Glomerular visceral epithelial cell (primary cell): ENCODE measurements around the gene CELF1.

Source experiments
- DNase-seq: peaks from one replicate; pipeline ENCODE4 v3.0.0-alpha.2; 2016; ENCODE audit errors: extremely low spot score

CELF1 gene

DNA sequence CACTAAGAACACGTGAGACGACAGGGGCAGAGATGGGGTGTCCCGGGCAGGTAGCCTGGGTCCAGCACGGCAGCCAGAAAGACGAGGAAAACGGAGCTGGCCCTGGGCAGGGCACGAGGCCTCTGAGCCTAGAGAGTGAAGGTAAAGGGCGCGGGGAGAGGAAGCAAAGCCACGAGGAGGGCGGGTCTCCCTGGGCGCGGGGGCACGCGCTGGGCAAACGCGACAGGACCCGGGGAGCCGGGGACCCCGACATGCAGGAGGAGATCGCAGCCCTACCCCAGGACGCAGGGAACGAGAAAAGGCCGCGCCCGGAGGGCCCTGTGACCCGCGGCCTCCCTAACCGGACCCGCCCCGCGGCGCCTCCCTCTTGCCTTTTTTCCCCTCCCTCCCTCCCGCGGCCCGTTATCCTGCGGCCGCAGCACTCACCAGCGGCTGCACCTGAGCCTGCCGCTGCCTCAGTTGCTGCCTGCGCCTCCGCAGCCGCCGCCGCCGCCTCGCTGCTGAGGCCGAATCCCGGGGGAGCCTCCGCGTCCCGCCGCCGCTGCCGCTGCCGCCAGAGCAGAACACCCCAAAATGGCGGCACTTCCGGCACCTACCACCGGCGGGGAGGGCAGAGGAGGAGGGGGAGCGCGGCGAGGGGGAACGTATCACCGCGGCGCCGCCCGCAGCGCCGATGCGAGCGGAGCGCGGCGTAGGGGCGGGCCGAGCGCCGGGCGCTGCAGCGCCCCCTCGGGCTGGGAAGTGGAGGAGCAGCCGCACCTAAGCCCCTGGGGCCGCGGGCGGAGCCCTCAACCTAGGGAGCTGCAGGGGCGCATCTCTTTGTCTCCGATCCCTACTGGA lies at the start of gene CELF1:
Gene CELF1 (minus strand): TSS at position 567 of the 840 bp plus-strand sequence. CDS start 53,609 bp downstream, outside the sequence.
- peak; percentile 92 for DNase-seq

DNA sequence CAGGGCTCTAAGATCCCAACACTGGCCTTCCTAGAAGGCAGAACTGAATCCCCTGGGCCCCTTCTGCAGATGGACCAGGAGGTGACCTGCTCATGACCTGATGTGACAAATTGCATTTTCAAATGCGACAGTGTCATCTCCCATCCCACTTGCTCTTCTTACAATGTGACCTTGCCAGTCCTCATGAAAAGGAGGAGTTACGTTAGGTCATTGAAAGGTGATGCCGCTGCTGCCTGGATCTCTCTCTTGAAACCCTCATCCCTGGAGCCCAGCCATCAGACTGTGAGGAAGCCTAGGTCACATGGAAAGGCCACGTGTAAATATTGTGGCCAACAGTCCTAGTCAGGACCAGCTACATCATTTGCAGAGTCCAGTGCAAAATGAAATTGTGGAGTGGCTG lies 47.0 kb upstream of the CELF1 start:
- DNase-seq, result no peak

- no peak for DNase-seq
Observed at GRCh38 chr11:47595967-47596366, 43.0 kb upstream of the CELF1 start.

GRCh38 chr11:47595029-47595428 lies 42.1 kb upstream of the CELF1 start:
- DNase-seq, result no peak

DNA sequence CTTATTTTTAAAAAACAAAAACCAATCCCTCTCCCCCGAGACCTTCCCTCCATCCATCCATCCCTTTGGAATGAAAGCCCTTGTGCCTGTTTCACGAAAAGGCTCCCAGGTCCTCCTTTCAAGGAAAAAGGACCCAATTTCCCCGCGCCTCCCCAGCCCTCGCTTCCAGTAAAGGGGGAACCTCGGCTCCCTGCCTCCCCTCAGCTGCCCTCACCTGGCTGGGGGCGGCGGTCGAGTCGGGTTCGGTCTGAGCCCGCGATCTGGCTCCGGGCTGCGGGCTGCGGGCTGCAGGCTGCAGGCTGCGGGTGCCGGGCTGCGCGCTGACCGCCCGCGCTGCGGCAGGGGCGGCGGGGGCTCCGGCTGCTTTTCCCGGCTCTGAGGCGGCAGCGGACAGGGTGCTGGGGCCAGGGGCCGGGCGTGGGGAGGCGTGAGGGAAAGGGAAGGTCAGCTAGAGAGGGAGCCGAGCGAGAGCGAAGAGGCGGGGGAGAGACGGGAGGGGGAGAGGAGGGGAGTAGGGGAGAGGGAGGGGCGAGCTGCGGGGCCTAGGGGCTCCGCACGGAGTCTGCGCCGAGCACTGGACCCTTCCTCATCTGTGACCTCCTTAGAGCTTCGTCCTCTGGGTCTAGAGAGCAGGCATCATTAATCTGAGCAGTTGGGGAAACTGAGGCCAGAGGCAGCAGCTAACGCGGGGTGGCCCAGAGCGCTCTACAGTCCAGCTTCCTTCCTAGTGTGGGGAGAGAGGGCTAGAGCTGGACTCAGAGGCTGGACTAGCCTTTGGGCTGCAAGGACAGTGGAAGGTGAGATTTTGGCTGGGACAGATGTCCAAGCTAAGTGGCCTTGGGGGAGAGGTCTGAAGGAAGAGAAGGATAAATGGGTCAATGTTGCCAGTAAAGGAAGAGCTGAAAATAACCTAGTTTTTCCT lies 41.3 kb upstream of the CELF1 start, which contains the start of gene C1QTNF4:
Gene C1QTNF4 (minus strand): TSS at position 478 of the 922 bp plus-strand sequence. CDS start 3,601 bp downstream, outside the sequence.
- DNase-seq, result no peak

DNA sequence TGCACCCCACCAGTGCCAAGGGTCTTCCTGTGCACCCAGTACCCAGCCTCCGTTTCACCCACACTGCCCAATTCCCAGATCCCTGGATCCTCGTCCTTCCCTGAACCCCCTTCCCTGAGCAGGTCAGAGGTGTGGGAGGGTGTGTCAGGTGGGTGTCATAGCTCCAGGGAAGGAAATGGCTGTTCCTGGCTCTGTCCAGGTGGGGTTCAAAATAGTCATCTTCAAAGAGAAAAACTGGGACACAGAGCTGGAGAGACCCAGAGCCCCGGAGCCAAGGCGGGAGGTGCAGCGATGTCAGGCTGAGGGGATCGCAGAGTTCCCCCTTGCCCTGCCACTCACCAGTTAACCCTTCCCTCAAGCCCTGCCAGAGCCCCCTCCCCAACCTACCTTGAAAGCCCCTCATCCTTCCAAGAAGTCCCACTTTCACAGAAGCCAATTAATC lies 40.6 kb upstream of the CELF1 start:
- DNase-seq, result no peak

DNA sequence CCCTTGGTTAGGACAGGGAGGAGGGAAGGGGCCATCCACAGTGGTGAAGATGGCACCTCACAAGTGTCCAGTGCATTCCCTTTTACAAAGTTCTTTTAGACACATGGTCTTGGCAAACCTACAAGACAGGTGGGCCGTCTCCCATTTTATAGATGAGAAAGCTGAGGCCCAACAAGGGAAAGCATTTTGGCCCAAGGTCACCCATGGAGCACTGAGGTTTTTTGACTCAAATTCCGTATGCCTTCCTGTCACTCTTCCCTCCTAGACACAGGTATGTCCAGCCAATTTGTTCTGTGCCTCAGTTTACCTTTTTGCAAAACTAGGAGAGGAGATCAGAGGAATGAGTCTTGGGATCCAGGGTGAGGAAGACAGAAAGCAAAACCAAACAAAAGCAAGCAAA lies 40.0 kb upstream of the CELF1 start:
- no peak for DNase-seq

GRCh38 chr11:47592251-47592650 lies 39.3 kb upstream of the CELF1 start:
- DNase-seq, result no peak

- no peak for DNase-seq
Observed at GRCh38 chr11:47591764-47592163, 38.8 kb upstream of the CELF1 start.

- DNase-seq, result no peak
Observed at GRCh38 chr11:47589977-47590861, 37.3 kb upstream of the CELF1 start.

GRCh38 chr11:47589584-47589976 lies 36.6 kb upstream of the CELF1 start:
- DNase-seq, result no peak

- DNase-seq, result no peak
Observed at GRCh38 chr11:47589118-47589517, 36.2 kb upstream of the CELF1 start.

GRCh38 chr11:47587723-47588326 lies 34.9 kb upstream of the CELF1 start:
- DNase-seq, result no peak

DNA sequence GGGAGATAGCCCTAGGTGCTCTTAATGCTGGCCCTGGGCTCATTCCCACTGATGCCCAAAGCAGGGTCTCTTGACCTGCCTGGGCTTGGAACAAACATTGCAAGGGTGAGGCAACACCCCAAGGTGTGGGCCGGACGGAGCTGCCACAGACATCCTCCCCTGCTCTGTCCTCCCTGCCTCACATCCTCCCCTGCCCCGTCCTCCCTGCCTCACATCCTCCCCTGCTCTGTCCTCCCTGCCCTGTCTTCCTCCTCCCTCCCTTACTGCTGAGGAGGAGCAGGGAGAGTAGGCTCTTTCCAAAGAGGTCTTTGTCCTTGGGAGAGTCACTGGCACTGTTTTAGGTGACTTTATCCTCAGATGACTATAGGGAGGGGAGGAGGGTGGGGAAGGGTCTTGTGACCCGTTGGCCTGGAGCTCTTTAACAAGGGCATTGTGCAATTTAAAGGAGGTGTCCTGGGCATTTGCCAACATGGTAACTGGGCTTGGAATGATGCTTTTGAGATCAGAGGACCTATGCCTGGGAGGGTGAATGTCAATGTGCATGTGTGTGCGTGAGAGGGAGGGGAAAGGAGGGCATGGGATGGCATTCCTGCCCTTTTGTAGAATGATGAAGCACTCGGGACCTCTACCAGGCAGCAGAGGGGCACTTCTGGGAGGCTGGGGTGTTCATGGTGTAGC lies 34.2 kb upstream of the CELF1 start:
- DNase-seq, result no peak

GRCh38 chr11:47586098-47586855 lies 33.3 kb upstream of the CELF1 start, which contains the start of gene FAM180B:
Gene FAM180B, plus strand, starts transcription at chr11:47586678. Its CDS starts 91 bp downstream, at chr11:47586769.
- DNase-seq, result no peak

- no peak for DNase-seq
Observed at GRCh38 chr11:47583844-47584243, 30.9 kb upstream of the CELF1 start.

DNA sequence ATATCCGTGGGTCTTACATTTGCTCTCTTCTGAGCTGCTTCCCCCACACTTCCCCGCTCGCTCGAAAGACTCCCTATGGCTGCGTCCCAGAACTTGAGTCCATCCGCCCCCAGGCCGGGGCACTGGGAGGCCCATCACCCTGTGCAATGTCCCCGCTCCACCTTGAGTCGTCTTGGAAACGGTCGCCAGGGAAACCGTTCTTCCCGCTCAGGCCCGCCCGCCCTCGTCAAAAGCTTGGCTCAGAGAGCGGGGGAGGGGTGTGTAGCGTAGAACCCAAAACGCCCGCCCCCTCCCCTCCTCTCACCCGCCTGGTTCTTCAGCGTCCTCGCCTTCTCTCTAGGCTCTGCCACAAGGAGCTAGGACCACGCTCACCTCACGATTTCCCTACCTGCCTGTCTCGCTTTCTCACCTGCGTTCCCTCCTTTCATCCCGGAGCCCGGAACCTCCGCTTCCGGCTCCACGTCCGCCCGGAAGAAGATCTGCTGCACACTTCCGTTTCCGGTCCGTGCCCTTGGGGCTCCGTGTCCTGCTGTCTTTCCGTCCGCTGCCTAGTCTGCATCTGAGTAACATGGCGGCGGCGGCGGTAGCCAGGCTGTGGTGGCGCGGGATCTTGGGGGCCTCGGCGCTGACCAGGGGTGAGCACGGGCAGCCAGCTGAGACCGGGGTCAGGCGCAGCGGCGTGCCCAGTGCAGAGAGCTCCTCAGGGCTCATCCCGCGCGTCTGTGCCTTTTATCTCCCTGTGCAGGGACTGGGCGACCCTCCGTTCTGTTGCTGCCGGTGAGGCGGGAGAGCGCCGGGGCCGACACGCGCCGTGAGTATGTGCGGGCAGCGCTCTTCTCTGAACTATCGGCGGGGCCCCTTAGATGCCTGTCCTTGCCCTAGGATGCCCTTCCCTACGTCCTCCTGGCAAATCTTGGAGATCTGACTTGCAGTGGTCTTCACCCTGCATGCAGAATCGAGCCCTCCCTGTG lies 25.9 kb upstream of the CELF1 start, which contains the start of the genes KBTBD4 and NDUFS3:
Gene KBTBD4 (minus strand): TSS at position 447 of the 971 bp plus-strand sequence. CDS start 19 bp downstream, at position 428.
Gene NDUFS3 (plus strand): TSS at position 551 of the 971 bp plus-strand sequence. CDS start 18 bp downstream, at position 569.
- DNase-seq, result peak; percentile 84

- DNase-seq, result no peak
Observed at GRCh38 chr11:47577460-47578041, 24.6 kb upstream of the CELF1 start.
